ENCODE measurements around the gene PLN.

PLN gene

GRCh38 chr6:118548136-118548535 is at the start of gene PLN:
Gene PLN, plus strand, starts transcription at chr6:118548296. Its CDS starts 10,626 bp downstream, at chr6:118558922.
- DNase-seq = no peak

GRCh38 chr6:118500130-118501015 is 47.7 kb upstream of the PLN start:
- DNase-seq = peak in 1 of 2 experiments; percentile 4

- no peak for DNase-seq
Measured at GRCh38 chr6:118501099-118501498, 47.0 kb upstream of the PLN start.

GRCh38 chr6:118501765-118502164 is 46.3 kb upstream of the PLN start:
- no peak for DNase-seq

GRCh38 chr6:118502169-118502568 is 45.9 kb upstream of the PLN start:
- peak in 1 of 2 experiments; percentile 34 for DNase-seq

GRCh38 chr6:118504611-118505010 is 43.5 kb upstream of the PLN start:
- DNase-seq = peak in 1 of 2 experiments; percentile 38

- no peak for DNase-seq
Measured at GRCh38 chr6:118505656-118506055, 42.4 kb upstream of the PLN start.

- peak in 1 of 2 experiments; percentile 3 for DNase-seq
Measured at GRCh38 chr6:118506071-118506638, 41.9 kb upstream of the PLN start.

- DNase-seq = no peak
Measured at GRCh38 chr6:118507636-118508035, 40.5 kb upstream of the PLN start.

- DNase-seq = peak in 1 of 2 experiments; percentile 46
Measured at GRCh38 chr6:118509009-118509617, 39.0 kb upstream of the PLN start.

- no peak for DNase-seq
Measured at GRCh38 chr6:118511930-118512715, 36.0 kb upstream of the PLN start.

GRCh38 chr6:118514689-118515088 is 33.4 kb upstream of the PLN start:
- no peak for DNase-seq

GRCh38 chr6:118522422-118522821 is 25.7 kb upstream of the PLN start:
- DNase-seq = no peak

- no peak for DNase-seq
Measured at GRCh38 chr6:118523216-118523615, 24.9 kb upstream of the PLN start.

- no peak for DNase-seq
Measured at GRCh38 chr6:118524686-118525085, 23.4 kb upstream of the PLN start.

GRCh38 chr6:118525913-118526780 is 21.9 kb upstream of the PLN start:
- no peak for DNase-seq

GRCh38 chr6:118528129-118528528 is 20.0 kb upstream of the PLN start:
- DNase-seq = no peak

- DNase-seq = no peak
Measured at GRCh38 chr6:118529756-118530155, 18.3 kb upstream of the PLN start.

GRCh38 chr6:118530942-118531341 is 17.2 kb upstream of the PLN start:
- DNase-seq = no peak

GRCh38 chr6:118535176-118535844 is 12.8 kb upstream of the PLN start:
- DNase-seq = no peak

- no peak for DNase-seq
Measured at GRCh38 chr6:118536478-118536877, 11.6 kb upstream of the PLN start.
